Measurements from ENCODE around the gene ZNF598. TPM values are rescaled to one million over a fixed set of nuclear protein-coding genes. Genes with fewer than 3 reads are reported as not detected.

Gene ZNF598
- total RNA-seq, 1 donor, result 27.6 TPM

DNA sequence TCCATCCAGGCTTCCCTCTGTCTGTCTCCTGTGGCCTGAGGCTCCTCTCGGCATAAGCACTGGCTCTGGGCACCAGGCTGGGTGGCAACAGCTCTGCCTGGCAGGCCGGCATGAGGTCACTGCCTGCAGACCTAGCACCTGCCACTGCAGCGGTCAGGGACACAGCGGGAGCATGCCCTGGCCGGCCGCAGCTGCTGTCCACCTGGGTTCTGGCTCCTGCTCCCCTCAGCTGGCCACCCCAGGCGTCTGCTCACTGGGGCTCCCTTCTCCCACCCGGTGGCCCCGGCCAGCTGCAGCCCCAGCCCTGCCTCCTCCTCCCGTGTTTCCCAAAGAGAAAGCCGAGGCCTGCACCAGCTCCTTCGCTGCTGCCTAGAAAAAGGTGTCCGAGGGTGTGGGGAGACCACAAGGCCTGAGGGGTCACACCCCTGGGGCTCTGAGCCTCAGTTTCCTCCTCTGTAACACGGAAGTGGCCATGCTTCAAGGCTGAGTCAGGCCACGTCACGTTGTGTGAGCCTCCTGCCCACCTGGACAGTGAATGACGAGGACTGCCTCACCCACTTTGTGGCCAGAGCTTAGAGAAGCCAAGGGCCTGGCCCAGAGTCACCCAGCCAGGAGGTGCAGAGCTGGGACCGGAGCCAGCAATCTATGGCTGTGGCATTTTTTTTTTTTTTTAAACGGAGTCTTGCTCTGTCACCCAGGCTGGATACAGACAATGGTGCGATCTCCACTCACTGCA lies 31.3 kb upstream of the ZNF598 start:
- no peak for DNase-seq (ENCODE audit: low read depth)
- no peak overlapping the region for H3K4me3 ChIP-seq (ENCODE audit: low read depth, low read length)
- TF ChIP-seq, protein P1, sequence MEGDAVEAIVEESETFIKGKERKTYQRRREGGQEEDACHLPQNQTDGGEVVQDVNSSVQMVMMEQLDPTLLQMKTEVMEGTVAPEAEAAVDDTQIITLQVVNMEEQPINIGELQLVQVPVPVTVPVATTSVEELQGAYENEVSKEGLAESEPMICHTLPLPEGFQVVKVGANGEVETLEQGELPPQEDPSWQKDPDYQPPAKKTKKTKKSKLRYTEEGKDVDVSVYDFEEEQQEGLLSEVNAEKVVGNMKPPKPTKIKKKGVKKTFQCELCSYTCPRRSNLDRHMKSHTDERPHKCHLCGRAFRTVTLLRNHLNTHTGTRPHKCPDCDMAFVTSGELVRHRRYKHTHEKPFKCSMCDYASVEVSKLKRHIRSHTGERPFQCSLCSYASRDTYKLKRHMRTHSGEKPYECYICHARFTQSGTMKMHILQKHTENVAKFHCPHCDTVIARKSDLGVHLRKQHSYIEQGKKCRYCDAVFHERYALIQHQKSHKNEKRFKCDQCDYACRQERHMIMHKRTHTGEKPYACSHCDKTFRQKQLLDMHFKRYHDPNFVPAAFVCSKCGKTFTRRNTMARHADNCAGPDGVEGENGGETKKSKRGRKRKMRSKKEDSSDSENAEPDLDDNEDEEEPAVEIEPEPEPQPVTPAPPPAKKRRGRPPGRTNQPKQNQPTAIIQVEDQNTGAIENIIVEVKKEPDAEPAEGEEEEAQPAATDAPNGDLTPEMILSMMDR (IDR thresholded peaks at IDR 0.05; ENCODE audit: insufficient read depth, low read depth, low read length), result no peak

DNA sequence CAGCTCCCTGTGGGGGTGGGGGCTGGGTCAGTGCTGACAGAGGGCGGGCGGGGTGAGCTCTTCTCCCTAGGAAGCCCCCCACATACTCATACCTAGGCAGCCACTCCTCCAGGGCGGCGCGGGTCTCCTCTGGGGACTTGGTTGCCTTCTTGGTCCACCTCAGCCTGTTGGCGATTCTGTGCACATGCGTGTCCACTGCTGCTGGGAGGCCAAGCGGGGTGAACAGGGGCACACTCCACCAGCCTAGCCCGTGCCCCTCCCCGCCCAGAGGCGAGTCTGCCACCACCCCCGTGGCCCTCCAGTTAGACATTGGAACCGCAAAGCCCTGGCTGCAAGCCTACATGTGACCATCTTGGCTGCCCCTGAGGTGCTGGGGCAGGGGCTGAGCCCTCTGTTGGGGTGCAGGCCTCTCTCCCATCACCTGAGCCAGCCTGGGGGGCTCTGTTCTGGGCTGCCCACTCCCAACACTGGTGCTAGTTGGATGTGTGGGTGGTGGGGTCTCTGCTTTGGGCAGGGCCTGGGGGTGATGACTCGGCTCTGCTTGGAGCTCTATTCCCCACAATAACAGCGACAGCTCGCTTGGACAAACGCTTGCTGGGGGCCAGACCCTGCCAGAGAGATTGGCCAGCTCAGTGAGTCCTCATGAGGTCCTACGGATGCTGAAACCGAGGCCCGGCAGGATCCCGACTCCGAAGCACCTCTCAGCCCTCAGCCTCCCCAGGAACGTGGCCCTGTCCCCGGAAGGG lies 30.6 kb upstream of the ZNF598 start:
- TF ChIP-seq, protein P1 (IDR thresholded peaks at IDR 0.05; ENCODE audit: insufficient read depth, low read depth, low read length), result no peak
- no peak overlapping the region for H3K4me3 ChIP-seq (ENCODE audit: low read depth, low read length)
- DNase-seq (ENCODE audit: low read depth), result no peak

DNA sequence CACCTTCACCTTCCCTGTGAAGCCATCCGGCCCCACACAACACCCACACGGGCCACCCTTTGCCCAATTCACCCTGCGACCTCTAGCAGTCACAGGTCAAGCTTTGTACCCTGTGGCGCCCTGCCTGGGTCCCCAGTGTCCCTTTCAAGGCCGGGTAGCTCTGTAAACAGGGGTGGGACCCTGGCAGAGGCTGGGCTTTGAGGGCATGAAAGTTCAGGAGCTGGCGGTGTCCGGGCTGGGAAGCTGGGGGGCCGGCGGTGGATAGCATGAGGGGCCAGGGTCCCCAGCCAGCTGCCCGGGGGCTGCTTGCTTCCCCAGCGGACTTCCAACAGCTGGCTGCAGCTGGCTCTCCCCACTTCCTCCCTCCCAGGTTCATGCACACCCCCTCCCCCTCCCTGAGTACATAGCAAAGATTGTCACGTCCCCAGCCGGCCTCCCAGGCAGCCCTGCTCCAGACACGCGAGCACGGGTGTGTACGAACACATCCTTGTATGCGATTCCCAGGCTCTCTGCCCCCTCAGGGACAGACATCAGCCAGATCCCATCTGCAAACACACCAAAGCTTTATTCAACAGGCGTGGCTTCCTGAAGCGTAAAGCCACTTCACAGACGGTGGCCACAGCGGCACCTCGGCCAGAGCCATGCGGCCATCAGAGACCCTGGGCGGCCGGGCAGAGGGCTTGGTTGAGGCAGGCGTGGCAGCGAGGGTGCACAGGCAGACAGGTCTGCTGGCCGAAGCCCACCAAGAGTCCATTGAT lies 29.8 kb upstream of the ZNF598 start:
- H3K4me3 ChIP-seq (ENCODE audit: low read depth, low read length), result no peak overlapping the region
- TF ChIP-seq, protein P1 (IDR thresholded peaks at IDR 0.05; ENCODE audit: insufficient read depth, low read depth, low read length), result no peak
- DNase-seq (ENCODE audit: low read depth), result peak; percentile 98

DNA sequence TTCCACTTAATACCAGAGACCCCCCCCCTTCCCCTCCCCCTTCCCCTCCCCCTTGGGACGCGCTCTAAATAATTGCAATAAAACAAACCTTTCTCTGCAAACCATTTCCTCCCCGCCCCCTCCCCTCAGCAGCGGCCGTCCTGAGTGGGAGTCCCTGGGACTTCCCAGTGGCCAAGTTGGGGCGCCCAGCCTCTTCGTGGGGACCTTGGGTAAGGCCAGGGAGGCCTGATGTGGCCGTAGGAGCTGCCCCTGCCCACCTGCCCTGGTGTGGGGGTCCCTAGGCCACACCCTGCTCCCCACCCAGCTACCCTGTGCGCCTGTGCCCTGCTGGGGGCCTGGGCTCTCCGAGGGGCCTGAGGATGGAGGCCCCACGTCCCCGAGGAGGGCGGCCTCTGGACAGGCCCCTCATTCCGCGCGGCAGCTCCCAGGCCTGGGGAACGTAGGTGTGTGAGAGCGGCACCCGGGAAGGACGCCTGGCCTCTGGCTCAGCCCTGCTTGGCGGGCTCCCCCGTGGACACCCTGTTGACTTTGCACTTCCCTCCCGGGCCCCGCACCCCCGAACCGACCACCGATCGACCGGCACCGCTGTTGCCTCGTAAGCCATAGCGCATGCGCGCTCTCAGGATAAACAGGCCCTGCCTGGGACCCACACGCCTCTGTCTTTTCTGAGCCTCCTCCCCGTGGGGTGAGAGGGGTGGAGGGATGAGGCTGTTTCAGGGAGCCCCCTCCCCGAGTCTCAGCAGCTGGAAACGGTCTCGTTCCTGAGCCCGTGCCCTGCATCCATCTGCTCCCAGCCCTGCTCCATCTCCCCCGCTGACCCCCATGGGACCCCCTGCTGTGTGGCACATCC lies 29.0 kb upstream of the ZNF598 start:
- TF ChIP-seq, protein P1 (IDR thresholded peaks at IDR 0.05; ENCODE audit: insufficient read depth, low read depth, low read length), result no peak
- DNase-seq (ENCODE audit: low read depth), result no peak
- H3K4me3 ChIP-seq (ENCODE audit: low read depth, low read length), result no peak overlapping the region

DNA sequence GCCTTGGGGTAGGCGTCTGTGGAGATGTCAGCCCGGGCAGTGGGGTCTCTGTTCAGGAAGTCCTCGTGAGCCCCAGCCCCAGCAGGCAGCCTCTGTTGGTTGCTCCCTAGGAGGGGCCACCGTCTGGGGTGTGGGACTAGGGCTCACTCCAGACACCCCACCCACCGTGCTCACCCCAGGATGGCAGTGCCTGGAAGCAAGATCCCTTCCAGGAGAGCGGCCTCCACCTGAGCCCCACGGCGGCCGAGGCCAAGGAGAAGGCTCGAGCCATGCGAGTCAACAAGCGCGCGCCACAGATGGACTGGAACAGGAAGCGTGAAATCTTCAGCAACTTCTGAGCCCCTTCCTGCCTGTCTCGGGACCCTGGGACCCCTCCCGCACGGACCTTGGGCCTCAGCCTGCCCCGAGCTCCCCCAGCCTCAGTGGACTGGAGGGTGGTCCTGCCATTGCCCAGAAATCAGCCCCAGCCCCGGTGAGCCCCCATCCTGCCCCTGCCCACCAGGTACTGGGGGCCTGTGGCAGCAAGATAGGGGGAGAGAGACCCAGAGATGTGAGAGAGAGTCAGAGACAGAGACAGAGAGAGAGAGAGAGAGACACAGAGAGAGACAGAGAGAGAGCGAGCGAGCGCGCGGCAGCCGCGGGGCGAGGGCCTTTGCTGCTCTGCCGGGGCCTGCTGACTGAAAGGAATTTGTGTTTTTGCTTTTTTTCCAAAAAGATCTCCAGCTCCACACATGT lies 28.2 kb upstream of the ZNF598 start:
- no peak overlapping the region for H3K4me3 ChIP-seq (ENCODE audit: low read depth, low read length)
- no peak for DNase-seq (ENCODE audit: low read depth)
- TF ChIP-seq, protein P1 (IDR thresholded peaks at IDR 0.05; ENCODE audit: insufficient read depth, low read depth, low read length), result no peak

Data from fibroblast of villous mesenchyme (primary cell).